NCI-H526 (cell line): ENCODE data around the gene TVP23A.
"Not testable (repeated sequence)": the region's sequence is repeated elsewhere in the genome, so short reads cannot be mapped to it uniquely, and the experiment has no call there.

Source experiments
- DNase-seq, 2 experiments: peaks; one replicate each; lab custom pipeline; 2025; lab: John Stamatoyannopoulos, UW

The TVP23A gene

GRCh38 chr16:10835281-10835931 lies 16.8 kb upstream of the TVP23A start:
- no peak for DNase-seq

- DNase-seq: no peak
Measured at GRCh38 chr16:10834766-10835165, 16.2 kb upstream of the TVP23A start.

GRCh38 chr16:10834130-10834529 lies 15.5 kb upstream of the TVP23A start:
- DNase-seq: no peak

- no peak for DNase-seq
Measured at GRCh38 chr16:10833271-10833670, 14.7 kb upstream of the TVP23A start.

- DNase-seq: no peak
Measured at GRCh38 chr16:10831894-10832886, 13.6 kb upstream of the TVP23A start.

GRCh38 chr16:10830240-10830639 lies 11.6 kb upstream of the TVP23A start:
- not testable (repeated sequence) for DNase-seq

- DNase-seq: not testable (repeated sequence)
Measured at GRCh38 chr16:10829390-10830098, 10.9 kb upstream of the TVP23A start.

GRCh38 chr16:10828851-10829366 lies 10.3 kb upstream of the TVP23A start:
- no peak for DNase-seq

- DNase-seq: no peak
Measured at GRCh38 chr16:10827691-10828341, 9.2 kb upstream of the TVP23A start.

- DNase-seq: no peak
Measured at GRCh38 chr16:10824111-10824893, 5.7 kb upstream of the TVP23A start.

GRCh38 chr16:10822702-10823101 lies 4.1 kb upstream of the TVP23A start:
- DNase-seq: no peak

- no peak for DNase-seq
Measured at GRCh38 chr16:10820546-10820945, 2.0 kb upstream of the TVP23A start.

GRCh38 chr16:10817514-10817913 lies 1.1 kb downstream of the TVP23A start:
- DNase-seq: no peak

- DNase-seq: no peak
Measured at GRCh38 chr16:10813099-10813455, 5.5 kb downstream of the TVP23A start.

GRCh38 chr16:10812312-10813098 lies 6.1 kb downstream of the TVP23A start:
- no peak for DNase-seq

- DNase-seq: no peak
Measured at GRCh38 chr16:10809706-10810105, 8.9 kb downstream of the TVP23A start.

- DNase-seq: no peak
Measured at GRCh38 chr16:10808850-10809249, 9.7 kb downstream of the TVP23A start.

- no peak for DNase-seq
Measured at GRCh38 chr16:10808218-10808617, 10.4 kb downstream of the TVP23A start.

- DNase-seq: no peak
Measured at GRCh38 chr16:10806698-10807097, 11.9 kb downstream of the TVP23A start.

- no peak for DNase-seq
Measured at GRCh38 chr16:10805334-10805733, 13.3 kb downstream of the TVP23A start.
